Activated CD4-positive, alpha-beta T cell treated with anti-CD3 and anti-CD28 coated beads for 36 hours (primary cell): ENCODE results near the gene NPY2R. TPM values are rescaled to one million over a fixed set of nuclear protein-coding genes. Genes with fewer than 3 reads are reported as not detected.

Experiments used
- ATAC-seq: fragments of 200-7000 bp; cut with Tn5 transposase; one replicate; pipeline ENCODE4 v1.10.0; 2021; ENCODE audit warnings: mild to moderate bottlenecking, moderate library complexity
- CTCF ChIA-PET: fragments of 350-600 bp; sonication (Branson Sonifier 250); formaldehyde crosslinking; loops from one replicate; lab custom pipeline; 2021; ENCODE audit warnings: antibody characterized with exemption; lab: Charles Lee
- POLR2A ChIA-PET: fragments of 350-600 bp; sonication (Branson Sonifier 250); formaldehyde crosslinking; loops from one replicate; lab custom pipeline; 2021; ENCODE audit warnings: antibody characterized with exemption, inconsistent platforms; lab: Charles Lee
- DNase-seq: peaks from one replicate; pipeline ENCODE4 v3.0.0-alpha.2; 2020
- H3K27ac Mint-ChIP-seq: one replicate; pipeline ENCODE4 v1.8.0; 2021; ENCODE audit warnings: mixed read lengths
- H3K27me3 Mint-ChIP-seq: one replicate; pipeline ENCODE4 v1.8.0; 2021; ENCODE audit warnings: mixed read lengths
- H3K36me3 Mint-ChIP-seq: one replicate; pipeline ENCODE4 v1.8.0; 2021; ENCODE audit warnings: low read depth, mixed read lengths
- H3K4me1 Mint-ChIP-seq: one replicate; pipeline ENCODE4 v1.8.0; 2021; ENCODE audit warnings: mixed read lengths
- H3K4me3 Mint-ChIP-seq: one replicate; pipeline ENCODE4 v1.8.0; 2021; ENCODE audit warnings: mild to moderate bottlenecking, moderate library complexity, mixed read lengths
- H3K9me3 Mint-ChIP-seq: one replicate; pipeline ENCODE4 v1.8.0; 2021; ENCODE audit warnings: low read depth, mixed read lengths
- intact Hi-C, 2 experiments: fragments of 100-400 bp; cut with DNase I in 1 of 2; cut with micrococcal nuclease in 1 of 2; formaldehyde crosslinking; loops; one replicate each; pipeline versions ENCODE4 v1.14.2 to v1.15.1; 2022 to 2024; cut with DNase I, micrococcal nuclease
- total RNA-seq, 2 experiments: library from RNA; stranded (reverse); gene quantifications; one replicate each; pipeline ENCODE4 v1.2.3, GENCODE V29; 2021

Gene NPY2R
- total RNA-seq = not detected

GRCh38 chr4:155208258-155209054 is at the start of gene NPY2R:
NPY2R (plus strand) TSS chr4:155208636; CDS start chr4:155213940, 5,304 bp downstream.
- Mint-ChIP-seq H3K9me3 (no peaks in the 10 kb centered on the region), H3K27me3 (peaks cover 54% of the 10 kb centered on the region), H3K27ac (no peak within 1 kb of the TSS), H3K36me3 (no peaks in the 10 kb centered on the region), H3K4me3 (no peak within 1 kb of the TSS), H3K4me1 (no peaks in the 10 kb centered on the region)
- POLR2A ChIA-PET = no interaction called here
- ATAC-seq (no peak), DNase-seq (no peak)
- intact Hi-C loops = no loop called here
- CTCF ChIA-PET = no interaction called here

GRCh38 chr4:155161357-155161756 is 47.1 kb upstream of the NPY2R start:
- H3K36me3 Mint-ChIP-seq = no peaks in the 10 kb centered on the region
- DNase-seq (no peak), ATAC-seq (no peak)
- H3K27me3 Mint-ChIP-seq = peaks cover 3% of the 10 kb centered on the region
- H3K9me3 Mint-ChIP-seq = no peaks in the 10 kb centered on the region
- intact Hi-C loops = no loop called here
- H3K4me3 Mint-ChIP-seq = no peak overlapping the region
- ChIA-PET CTCF (no interaction called here), POLR2A (no interaction called here)
- H3K27ac Mint-ChIP-seq = no peak overlapping the region
- H3K4me1 Mint-ChIP-seq = no peaks in the 10 kb centered on the region

- Mint-ChIP-seq H3K4me3 (no peak overlapping the region), H3K36me3 (no peaks in the 10 kb centered on the region), H3K27ac (no peak overlapping the region), H3K4me1 (no peaks in the 10 kb centered on the region), H3K9me3 (peaks cover 2% of the 10 kb centered on the region), H3K27me3 (peaks cover 3% of the 10 kb centered on the region)
- ATAC-seq = no peak
- ChIA-PET POLR2A (no interaction called here), CTCF (no interaction called here)
- intact Hi-C loops = no loop called here
- no peak for DNase-seq
Measured at GRCh38 chr4:155164718-155165117, 43.7 kb upstream of the NPY2R start.

- ChIA-PET POLR2A (no interaction called here), CTCF (no interaction called here)
- no peaks in the 10 kb centered on the region for H3K4me1 Mint-ChIP-seq
- no peak for ATAC-seq
- no peak overlapping the region for H3K4me3 Mint-ChIP-seq
- no peaks in the 10 kb centered on the region for H3K36me3 Mint-ChIP-seq
- no peak for DNase-seq
- intact Hi-C loops = no loop called here
- H3K9me3 Mint-ChIP-seq = peaks cover 2% of the 10 kb centered on the region
- no peaks in the 10 kb centered on the region for H3K27me3 Mint-ChIP-seq
- H3K27ac Mint-ChIP-seq = no peak overlapping the region
Measured at GRCh38 chr4:155170569-155170968, 37.9 kb upstream of the NPY2R start.

- no peaks in the 10 kb centered on the region for H3K27me3 Mint-ChIP-seq
- H3K4me1 Mint-ChIP-seq = no peaks in the 10 kb centered on the region
- CTCF ChIA-PET = interaction anchor here (1.1 kb wide), 1 partner anchor 15 kb away, joined by 3 read pairs; no protein-coding TSS in a partner anchor
- POLR2A ChIA-PET = no interaction called here
- no peak overlapping the region for H3K27ac Mint-ChIP-seq
- no peaks in the 10 kb centered on the region for H3K36me3 Mint-ChIP-seq
- intact Hi-C loops = no loop called here
- ATAC-seq (no peak), DNase-seq (no peak)
- H3K9me3 Mint-ChIP-seq = peaks cover 2% of the 10 kb centered on the region
- H3K4me3 Mint-ChIP-seq = no peak overlapping the region
Measured at GRCh38 chr4:155173371-155173770, 35.1 kb upstream of the NPY2R start.

- Mint-ChIP-seq H3K9me3 (no peaks in the 10 kb centered on the region), H3K27ac (no peak overlapping the region), H3K4me3 (no peak overlapping the region), H3K36me3 (no peaks in the 10 kb centered on the region), H3K27me3 (no peaks in the 10 kb centered on the region), H3K4me1 (no peaks in the 10 kb centered on the region)
- DNase-seq (no peak), ATAC-seq (no peak)
- intact Hi-C loops = no loop called here
- ChIA-PET POLR2A (no interaction called here), CTCF (interaction anchor here (1.1 kb wide), 1 partner anchor 14 kb away, joined by 3 read pairs; no protein-coding TSS in a partner anchor)
Measured at GRCh38 chr4:155174668-155175067, 33.8 kb upstream of the NPY2R start.

GRCh38 chr4:155179216-155179615 is 29.2 kb upstream of the NPY2R start:
- Mint-ChIP-seq H3K9me3 (no peaks in the 10 kb centered on the region), H3K36me3 (no peaks in the 10 kb centered on the region), H3K4me1 (no peaks in the 10 kb centered on the region), H3K4me3 (no peak overlapping the region), H3K27ac (no peak overlapping the region), H3K27me3 (no peaks in the 10 kb centered on the region)
- CTCF ChIA-PET = no interaction called here
- DNase-seq = no peak
- POLR2A ChIA-PET = no interaction called here
- intact Hi-C loops = no loop called here
- ATAC-seq = no peak

GRCh38 chr4:155186972-155187371 is 21.5 kb upstream of the NPY2R start:
- ATAC-seq = no peak
- POLR2A ChIA-PET = no interaction called here
- CTCF ChIA-PET = no interaction called here

GRCh38 chr4:155187989-155188388 is 20.4 kb upstream of the NPY2R start:
- DNase-seq = no peak
- H3K9me3 Mint-ChIP-seq = no peaks in the 10 kb centered on the region
- no peak overlapping the region for H3K4me3 Mint-ChIP-seq
- H3K27ac Mint-ChIP-seq = no peak overlapping the region
- no peaks in the 10 kb centered on the region for H3K4me1 Mint-ChIP-seq
- H3K27me3 Mint-ChIP-seq = no peaks in the 10 kb centered on the region
- POLR2A ChIA-PET = no interaction called here
- intact Hi-C loops = no loop called here
- CTCF ChIA-PET = interaction anchor here (1.0 kb wide), 1 partner anchor 14 kb away, joined by 3 read pairs; no protein-coding TSS in a partner anchor
- H3K36me3 Mint-ChIP-seq = no peaks in the 10 kb centered on the region
- ATAC-seq = no peak

More at GRCh38 chr4:155186972-155187371, 21.5 kb upstream of the NPY2R start:
- Mint-ChIP-seq H3K27me3 (no peaks in the 10 kb centered on the region), H3K36me3 (no peaks in the 10 kb centered on the region), H3K9me3 (no peaks in the 10 kb centered on the region), H3K4me1 (no peaks in the 10 kb centered on the region), H3K4me3 (no peak overlapping the region), H3K27ac (no peak overlapping the region)
- DNase-seq = no peak
- intact Hi-C loops = no loop called here

- POLR2A ChIA-PET = no interaction called here
- H3K27me3 Mint-ChIP-seq = peaks cover 2% of the 10 kb centered on the region
- no peaks in the 10 kb centered on the region for H3K36me3 Mint-ChIP-seq
- no peak for DNase-seq
- no peak for ATAC-seq
- intact Hi-C loops = no loop called here
- no peak overlapping the region for H3K4me3 Mint-ChIP-seq
- H3K9me3 Mint-ChIP-seq = no peaks in the 10 kb centered on the region
- H3K4me1 Mint-ChIP-seq = no peaks in the 10 kb centered on the region
- H3K27ac Mint-ChIP-seq = no peak overlapping the region
- CTCF ChIA-PET = no interaction called here
Measured at GRCh38 chr4:155190099-155190498, 18.3 kb upstream of the NPY2R start.

- peaks cover 3% of the 10 kb centered on the region for H3K9me3 Mint-ChIP-seq
- ChIA-PET POLR2A (no interaction called here), CTCF (interaction anchor here (0.6 kb wide), 1 partner anchor 30 kb away, joined by 4 read pairs; no protein-coding TSS in a partner anchor)
- intact Hi-C loops = no loop called here
- no peak overlapping the region for H3K4me3 Mint-ChIP-seq
- peaks cover 9% of the 10 kb centered on the region for H3K27me3 Mint-ChIP-seq
- DNase-seq (no peak), ATAC-seq (no peak)
- no peak overlapping the region for H3K27ac Mint-ChIP-seq
- H3K36me3 Mint-ChIP-seq = no peaks in the 10 kb centered on the region
- no peaks in the 10 kb centered on the region for H3K4me1 Mint-ChIP-seq
Measured at GRCh38 chr4:155197757-155198156, 10.7 kb upstream of the NPY2R start.

GRCh38 chr4:155207534-155208257 is 740 bp upstream of the NPY2R start:
- H3K4me1 Mint-ChIP-seq = no peaks in the 10 kb centered on the region
- peaks cover 54% of the 10 kb centered on the region for H3K27me3 Mint-ChIP-seq
- no peak overlapping the region for H3K4me3 Mint-ChIP-seq
- intact Hi-C loops = no loop called here
- no peaks in the 10 kb centered on the region for H3K36me3 Mint-ChIP-seq
- DNase-seq (no peak), ATAC-seq (no peak)
- no peak overlapping the region for H3K27ac Mint-ChIP-seq
- ChIA-PET POLR2A (interaction anchor here (0.6 kb wide), 1 partner anchor 1214 kb away, joined by 3 read pairs; no protein-coding TSS in a partner anchor), CTCF (no interaction called here)
- no peaks in the 10 kb centered on the region for H3K9me3 Mint-ChIP-seq
